ENCODE results near the gene SMURF1. TPM values are rescaled to one million over a fixed set of nuclear protein-coding genes. Genes with fewer than 3 reads are reported as not detected.

SMURF1 gene
- total RNA-seq, 1 donor = 23.5 TPM

DNA sequence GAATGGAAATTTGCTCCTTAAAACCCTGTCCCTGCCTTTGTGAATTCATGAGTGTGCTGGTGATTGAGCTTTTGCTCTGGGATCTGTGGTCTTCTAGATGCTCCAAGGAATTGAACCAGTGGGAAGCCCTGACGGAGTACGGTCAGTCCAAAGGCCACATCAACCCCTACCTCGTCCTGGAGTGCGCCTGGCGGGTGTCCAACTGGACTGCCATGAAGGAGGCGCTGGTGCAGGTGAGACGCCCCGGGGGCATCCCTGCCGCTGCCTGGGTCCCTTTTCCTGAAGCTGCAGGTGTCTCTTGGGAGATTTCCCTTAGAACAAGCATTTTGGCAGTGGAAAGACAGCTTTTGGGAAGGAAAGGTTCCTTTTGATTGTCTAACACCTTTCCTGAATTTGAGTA, 165.2 kb downstream of the SMURF1 start:
- no peak for DNase-seq (ENCODE audit: insufficient read length, low spot score, missing footprints)
- TF ChIP-seq, protein P1, sequence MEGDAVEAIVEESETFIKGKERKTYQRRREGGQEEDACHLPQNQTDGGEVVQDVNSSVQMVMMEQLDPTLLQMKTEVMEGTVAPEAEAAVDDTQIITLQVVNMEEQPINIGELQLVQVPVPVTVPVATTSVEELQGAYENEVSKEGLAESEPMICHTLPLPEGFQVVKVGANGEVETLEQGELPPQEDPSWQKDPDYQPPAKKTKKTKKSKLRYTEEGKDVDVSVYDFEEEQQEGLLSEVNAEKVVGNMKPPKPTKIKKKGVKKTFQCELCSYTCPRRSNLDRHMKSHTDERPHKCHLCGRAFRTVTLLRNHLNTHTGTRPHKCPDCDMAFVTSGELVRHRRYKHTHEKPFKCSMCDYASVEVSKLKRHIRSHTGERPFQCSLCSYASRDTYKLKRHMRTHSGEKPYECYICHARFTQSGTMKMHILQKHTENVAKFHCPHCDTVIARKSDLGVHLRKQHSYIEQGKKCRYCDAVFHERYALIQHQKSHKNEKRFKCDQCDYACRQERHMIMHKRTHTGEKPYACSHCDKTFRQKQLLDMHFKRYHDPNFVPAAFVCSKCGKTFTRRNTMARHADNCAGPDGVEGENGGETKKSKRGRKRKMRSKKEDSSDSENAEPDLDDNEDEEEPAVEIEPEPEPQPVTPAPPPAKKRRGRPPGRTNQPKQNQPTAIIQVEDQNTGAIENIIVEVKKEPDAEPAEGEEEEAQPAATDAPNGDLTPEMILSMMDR (IDR thresholded peaks at IDR 0.05; ENCODE audit: extremely low read depth, low read depth, low read length) = no peak
- H3K27me3 ChIP-seq (ENCODE audit: insufficient read depth, low read length) = no peaks in the 10 kb centered on the region
- H3K79me2 ChIP-seq (ENCODE audit: insufficient read depth, low read length) = no peaks in the 10 kb centered on the region
- no peak overlapping the region for H3K4me2 ChIP-seq (ENCODE audit: insufficient read depth, low read length)
- peaks cover 93% of the 10 kb centered on the region for H3K36me3 ChIP-seq (ENCODE audit: insufficient read depth, low read length)
- H3K4me1 ChIP-seq (ENCODE audit: insufficient read depth, low read length) = no peaks in the 10 kb centered on the region
- no peak overlapping the region for H3K4me3 ChIP-seq (ENCODE audit: insufficient read depth, low read length)
- no peaks in the 10 kb centered on the region for H4K20me1 ChIP-seq (ENCODE audit: insufficient read depth, low read length)
- no peaks in the 10 kb centered on the region for H3K9me3 ChIP-seq (ENCODE audit: low read depth, low read length)
- no peak overlapping the region for H2AFZ ChIP-seq (ENCODE audit: low read length)
- no peak overlapping the region for H3K27ac ChIP-seq (ENCODE audit: low read depth, low read length)

Other genes starting within 250 kb of the SMURF1 start
- not detected in 2 replicates for gene KPNA7, start 64.0 kb upstream of the SMURF1 start, total RNA-seq
- under 0.01 TPM in 1 of 2 replicates, not detected in the other for gene MYH16, start 128.7 kb upstream of the SMURF1 start, total RNA-seq
- 132 and 158 TPM in 2 replicates for gene ARPC1A, start 181.8 kb upstream of the SMURF1 start, total RNA-seq
- 248 and 273 TPM in 2 replicates for gene ARPC1B, start 230.6 kb upstream of the SMURF1 start, total RNA-seq